HG03575 (cell line): ENCODE data around the gene LTBP1.

Source experiments
- ATAC-seq: cut with Tn5 transposase; IDR thresholded peaks from one replicate; pipeline ENCODE4 v1.9.1; 2021; ENCODE audit not compliant: unreplicated experiment, insufficient number of reproducible peaks, low FRiP score; ENCODE audit errors: extremely low read depth

Gene LTBP1

DNA sequence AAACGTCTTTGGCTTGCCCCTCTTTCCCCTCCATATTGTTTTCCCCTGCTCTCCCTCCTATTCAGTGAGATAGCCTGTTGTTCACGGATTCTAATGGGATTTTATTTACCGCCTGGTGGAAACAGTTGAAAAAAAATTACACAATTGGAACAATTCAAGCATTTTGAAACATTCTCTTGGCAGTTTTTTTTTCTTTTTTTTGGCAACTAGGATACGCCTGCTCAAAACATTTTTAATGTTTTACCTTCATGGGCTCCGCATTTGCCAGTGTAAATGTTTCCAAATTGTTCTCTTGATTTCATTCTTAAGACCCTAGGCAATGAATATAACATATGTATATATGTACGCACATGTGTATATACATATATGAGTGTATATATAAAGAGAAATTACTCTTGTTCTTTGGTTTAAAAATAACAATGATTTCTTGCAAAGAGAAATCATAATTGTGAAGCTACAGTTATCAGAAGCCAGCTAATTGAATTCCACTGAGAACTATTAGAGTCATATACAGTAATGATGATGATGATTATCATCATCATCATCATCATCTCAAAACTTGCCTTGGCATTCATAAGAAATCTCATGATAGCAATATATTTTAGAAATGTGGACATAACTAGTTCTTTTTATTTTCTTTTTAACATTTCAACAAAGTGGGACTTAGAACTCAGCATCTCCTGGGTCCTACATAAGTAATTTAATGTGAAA is 146.7 kb downstream of the LTBP1 start:
- no peak for ATAC-seq

DNA sequence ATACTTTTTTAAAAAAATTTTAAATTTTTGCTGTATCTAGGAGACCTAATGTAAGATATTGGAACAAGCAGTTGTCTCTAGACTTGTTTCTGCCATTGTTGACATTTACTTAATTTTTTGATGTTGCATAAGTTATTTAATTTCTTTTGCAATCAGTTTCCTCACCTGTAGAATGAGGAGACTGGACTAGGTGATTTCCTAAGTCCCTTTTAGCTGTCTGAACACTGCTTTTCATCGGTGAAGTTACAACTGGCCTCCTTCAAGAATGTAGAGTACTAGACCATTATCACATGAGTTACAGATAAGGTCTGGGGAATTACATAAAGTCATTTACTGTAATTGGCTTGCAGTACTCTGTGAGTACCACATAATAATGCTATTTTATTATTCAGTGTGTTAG is 147.6 kb downstream of the LTBP1 start:
- ATAC-seq: no peak

DNA sequence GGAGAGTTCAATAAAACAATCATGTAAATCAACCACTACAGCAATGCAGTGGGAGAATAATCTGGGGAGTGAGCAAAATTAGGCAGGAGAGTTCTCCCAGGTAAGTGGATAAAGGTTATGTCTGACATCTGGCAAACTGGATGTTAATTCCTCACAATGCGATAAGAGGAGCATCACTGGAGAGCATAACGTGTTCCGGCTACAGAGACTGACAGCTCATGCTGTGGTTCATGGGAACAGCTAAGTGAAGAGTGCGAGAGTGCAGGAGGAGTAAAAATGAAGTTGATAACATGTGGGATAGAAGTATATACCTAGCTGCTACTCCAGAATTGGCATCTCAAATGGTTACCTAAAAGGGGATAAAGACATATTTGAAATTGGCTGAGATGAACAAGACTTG is 153.2 kb downstream of the LTBP1 start:
- ATAC-seq: no peak

DNA sequence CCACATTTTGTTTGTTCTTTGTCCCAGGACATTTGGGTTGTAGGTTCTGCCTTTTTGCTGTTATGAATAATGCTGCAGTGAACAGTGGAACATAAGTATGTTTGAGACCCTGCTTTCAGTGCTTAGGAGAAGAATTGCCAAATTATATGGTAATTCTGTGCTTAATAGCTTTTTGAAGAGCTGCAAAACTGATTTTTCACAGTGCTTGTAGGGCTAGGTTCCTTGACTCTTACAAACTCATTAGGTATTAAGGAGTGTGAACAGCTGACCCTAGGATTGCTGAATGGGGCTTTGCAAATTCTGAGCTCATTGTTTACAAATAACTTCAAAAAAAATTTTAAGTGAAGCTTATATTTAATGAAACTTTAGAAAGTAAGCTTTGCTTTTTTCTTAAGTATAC is 154.2 kb downstream of the LTBP1 start:
- ATAC-seq: no peak

DNA sequence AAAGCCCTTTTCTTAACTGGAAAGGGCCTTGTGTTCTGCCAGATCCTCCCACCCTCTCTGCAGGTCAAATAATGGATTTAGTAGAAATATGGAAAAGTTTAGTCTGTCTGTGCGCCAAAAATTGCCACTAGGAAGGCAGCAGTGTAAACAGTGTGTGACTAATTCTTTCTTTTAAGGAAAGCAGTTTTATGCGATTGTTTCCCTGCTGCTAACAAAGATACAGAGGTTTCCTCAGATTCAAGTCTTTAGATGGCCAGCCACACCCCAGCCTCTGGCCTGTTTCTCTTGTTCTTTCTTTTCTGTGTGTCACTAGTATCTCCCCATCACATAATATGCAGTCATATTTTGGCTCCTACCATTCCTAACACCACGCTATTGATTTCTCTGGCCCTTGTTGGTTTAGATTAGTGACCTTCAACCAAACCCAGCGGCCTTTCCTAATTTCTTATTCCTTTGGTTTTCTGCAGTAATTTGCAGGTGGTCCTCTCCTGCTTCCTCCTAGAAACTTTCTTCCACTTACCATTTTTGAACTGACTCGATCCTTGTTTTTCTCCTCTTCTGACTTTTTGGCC is 157.4 kb downstream of the LTBP1 start:
- no peak for ATAC-seq

DNA sequence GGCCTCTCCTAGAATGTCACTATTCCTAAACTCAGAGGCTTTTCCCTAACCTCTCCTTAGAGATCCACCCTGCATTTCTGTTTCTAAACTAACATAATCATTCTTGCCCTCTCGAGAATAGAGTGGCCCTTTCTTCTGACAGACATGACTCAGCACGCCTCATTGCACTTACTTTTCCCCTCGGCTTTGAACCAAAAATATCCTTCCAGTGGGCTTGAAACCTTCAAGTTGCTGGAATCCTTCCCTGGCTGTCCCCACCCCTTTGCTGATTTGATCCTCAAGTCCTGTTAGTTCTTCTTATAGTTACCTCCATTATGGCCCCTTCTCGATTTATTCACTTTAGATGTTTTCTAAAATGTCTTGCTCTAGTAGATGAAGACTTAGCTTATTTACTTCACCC is 158.0 kb downstream of the LTBP1 start:
- ATAC-seq: no peak

DNA sequence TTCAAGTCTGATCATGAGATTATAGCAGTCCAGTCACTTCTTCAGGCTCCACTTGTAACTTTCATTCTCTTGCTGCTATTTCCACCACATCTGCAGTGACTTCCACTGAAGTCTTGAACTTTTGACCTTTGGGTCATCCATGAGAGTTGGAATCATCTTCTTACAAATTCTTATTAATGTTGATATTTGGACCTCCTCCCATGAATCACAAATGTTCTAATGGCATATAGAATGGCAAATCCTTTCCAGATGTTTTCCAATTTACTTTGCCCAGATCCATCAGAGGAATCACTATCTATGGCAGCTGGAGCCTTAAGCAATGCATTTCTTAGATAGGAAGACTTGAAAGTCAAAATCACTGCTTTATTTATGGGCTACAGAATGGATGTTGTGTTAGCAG is 159.4 kb downstream of the LTBP1 start:
- no peak for ATAC-seq

DNA sequence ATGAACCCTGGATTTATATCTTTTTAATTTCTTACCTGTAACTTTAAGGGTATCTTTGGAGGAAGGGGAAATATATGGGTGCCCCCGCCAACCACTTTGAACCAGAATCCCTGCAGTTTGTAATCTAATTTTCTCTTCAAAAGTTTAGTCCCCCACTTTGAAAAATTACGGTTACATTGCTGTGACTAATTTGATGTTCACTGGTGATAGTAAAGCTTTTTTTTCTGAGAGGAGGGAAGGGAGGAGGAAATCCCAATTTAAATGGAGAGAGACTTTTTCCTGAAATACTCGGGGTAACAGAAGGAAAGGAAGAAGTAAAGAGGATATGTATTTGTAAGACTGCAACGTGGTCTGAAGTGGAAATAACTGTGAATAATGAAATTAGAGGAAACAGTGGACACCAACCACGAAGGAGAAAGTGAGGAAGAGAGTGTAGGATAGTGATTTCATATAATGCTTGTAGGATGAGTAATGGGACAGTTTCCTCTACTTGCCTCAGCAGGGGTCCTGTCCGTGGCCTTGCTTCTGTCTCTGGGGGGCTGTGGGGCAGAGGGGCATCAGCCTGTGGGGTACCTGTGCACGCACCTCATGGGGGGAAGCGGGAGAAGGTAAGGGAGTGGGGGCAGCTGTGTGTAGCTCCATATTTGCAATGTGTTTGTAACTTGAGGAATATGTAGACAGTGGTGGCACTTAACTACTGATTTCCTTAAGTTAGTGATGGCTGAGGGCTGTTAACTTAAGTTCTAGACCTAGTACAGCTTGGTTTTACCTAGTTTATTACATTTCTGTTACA is 161.1 kb downstream of the LTBP1 start:
- no peak for ATAC-seq

DNA sequence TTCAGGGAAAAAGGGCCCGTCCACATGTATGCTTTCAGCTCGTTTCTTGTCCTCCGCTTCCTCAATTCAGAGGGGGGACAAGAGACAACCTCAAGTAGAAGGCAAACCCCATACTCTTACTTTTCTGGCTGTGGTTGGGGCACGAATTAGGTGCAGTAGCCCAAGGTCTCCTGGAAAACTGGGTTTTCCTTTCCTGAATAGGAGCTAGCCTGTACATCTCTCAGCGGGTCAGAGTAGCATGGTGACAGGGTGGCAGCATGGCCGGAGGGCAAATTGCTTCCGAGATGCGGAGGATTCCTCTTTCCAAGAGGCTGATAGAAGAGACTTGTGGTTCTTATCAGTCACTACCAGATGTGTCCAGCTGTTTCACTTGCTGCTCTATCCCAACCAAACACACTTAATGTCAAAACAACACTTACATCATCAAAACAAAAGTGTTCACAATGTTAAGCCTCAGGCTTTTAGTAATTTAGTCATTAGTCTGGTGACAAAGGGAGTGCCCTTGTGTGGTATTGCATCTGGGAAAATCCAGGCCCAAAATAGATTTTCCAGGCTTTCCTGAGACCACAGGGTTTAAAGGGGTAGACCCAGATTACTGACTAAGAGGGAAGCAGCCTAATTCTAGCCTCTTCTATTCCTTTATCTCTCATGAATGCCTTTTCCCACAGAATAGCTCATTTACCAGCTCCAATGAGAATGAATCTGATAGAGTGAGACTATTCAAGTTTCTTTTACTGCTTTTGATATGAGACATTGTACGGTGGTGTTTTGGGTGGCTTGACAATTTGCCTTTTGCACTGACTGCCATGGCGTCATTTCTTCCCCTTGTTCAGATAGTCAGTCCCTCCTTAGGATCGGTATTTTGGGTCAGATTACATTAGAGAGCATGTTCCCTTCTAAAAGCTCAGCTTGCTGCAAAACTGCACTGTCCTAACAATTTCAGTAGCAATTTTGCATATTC is 162.0 kb downstream of the LTBP1 start:
- no peak for ATAC-seq

DNA sequence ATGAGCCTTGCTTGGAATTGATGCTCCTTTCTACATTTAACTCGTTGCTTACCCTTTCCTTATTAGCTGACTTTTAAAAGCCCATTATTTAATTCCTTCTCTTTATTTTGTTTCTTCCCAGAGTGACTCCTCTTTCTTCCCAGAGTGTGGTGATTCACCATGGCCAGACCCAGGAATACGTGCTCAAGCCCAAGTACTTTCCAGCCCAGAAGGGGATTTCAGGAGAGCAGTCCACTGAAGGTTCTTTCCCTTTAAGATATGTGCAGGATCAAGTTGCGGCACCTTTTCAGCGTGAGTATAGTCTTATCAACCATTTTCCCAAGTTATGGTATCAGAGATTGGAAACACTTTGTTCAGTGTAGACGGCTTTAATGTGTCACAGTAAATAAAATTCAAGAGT is 163.7 kb downstream of the LTBP1 start:
- no peak for ATAC-seq

DNA sequence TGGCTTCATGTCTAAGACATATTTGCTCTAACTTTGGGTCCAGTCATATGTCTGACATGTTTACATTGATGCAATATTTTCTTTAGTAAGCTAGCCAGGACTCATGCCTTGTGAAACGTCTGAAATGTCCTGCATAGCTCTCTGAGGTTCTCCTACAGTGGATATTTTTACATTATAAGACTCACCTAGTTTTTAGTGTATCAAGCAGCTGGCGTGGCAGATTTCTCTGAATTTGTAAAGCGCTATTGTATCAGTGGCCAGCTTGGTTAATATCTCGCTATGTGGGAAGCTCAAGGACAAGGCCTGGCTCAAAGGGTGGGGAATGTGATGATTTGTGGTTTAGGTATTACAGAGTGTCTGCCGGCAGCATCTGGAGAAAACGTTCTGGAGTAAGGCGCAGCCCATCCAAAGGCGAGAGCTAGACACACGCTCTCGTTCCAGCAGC is 164.3 kb downstream of the LTBP1 start:
- ATAC-seq: no peak

DNA sequence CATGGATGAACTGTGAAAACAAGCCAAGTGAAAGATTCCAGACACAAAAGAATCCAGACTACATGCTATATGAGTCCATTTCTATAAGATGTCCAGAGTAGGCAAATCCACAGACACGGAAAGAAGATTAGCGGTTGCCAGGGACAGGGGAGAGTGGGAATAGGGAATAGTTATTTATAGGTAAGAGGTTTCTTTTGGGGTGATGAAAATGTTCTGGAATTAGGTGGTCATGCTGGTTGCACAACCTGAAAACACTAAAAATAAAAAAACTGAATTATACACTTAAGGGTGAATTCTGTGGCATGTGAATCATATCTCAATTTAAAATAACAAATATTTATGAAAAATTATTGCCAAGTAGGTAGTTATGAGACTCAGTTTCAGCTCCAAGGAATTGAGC is 168.4 kb downstream of the LTBP1 start:
- ATAC-seq: no peak

DNA sequence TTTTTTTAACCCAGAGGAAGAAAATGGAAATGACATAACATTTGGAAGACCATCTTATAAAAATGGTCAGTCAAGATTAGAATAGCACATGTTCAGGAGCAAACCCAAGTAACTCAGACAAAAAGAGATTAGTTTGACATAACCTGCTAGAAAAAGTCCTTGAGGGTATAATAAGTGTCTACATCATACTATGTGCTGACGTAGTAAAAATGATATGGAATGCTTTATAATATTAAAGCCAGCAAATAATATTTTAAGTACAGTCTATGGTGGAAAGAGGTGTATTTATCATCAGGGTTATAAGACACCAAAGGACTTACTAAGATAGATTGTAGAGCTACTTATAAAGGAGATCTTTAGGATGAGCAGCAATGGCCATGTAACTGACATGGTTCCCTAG is 169.0 kb downstream of the LTBP1 start:
- no peak for ATAC-seq

DNA sequence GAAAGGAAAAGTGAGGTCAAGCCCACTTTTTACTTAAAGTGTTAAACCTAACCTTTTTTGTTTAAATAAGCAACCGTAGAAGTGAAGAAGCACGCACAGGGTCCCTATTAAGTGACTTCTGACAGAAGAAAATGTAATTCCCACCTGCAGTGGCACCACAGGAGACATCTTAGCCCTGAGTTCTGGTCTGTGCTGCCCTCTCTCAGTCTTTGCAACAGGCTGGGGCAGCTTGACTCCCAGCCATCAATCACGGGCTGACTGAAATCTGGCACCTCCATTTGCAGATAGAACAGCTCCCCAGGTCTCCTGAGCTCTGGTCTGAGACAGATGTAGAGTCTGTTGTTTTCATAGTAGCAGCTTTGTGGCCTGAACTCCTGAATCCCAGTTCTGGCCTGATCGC is 170.0 kb downstream of the LTBP1 start:
- no peak for ATAC-seq

DNA sequence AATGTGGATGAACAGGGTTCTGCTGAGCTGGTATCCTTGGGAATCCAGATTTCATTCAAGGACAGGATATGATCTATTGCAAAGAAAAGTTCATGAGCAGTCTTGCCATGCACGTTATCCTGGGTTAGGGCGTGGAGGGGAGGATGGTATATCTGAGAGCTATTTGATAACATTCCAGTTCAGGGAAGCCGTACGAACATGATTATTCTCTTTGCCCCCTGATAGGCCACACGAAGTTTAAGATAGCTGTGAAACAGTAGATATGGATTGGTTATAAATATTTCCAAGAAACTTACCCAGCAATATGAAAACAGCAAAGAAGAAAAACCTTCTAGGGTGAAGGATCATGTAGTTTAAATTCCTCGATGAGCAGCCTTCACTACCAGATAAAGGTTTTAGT is 171.9 kb downstream of the LTBP1 start:
- no peak for ATAC-seq

DNA sequence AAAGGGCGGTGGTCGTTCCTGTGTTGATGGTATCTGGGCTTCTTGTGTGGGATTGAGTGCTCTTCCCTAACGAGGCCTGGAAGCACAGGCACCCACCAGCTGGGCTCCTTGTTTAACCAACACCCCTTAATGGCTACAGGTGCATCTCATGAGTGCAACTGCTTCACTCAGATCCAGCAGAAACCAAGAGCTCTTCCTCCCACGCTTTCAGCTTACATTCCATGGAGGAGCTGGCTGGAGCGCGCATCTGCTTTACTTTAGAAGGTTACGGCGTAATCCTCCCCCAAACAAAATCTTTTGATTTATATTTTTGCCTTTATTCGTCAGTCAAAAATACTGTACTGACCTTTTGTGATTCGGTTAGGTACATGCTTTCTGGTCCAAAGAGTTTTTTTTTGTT is 174.7 kb downstream of the LTBP1 start:
- no peak for ATAC-seq

DNA sequence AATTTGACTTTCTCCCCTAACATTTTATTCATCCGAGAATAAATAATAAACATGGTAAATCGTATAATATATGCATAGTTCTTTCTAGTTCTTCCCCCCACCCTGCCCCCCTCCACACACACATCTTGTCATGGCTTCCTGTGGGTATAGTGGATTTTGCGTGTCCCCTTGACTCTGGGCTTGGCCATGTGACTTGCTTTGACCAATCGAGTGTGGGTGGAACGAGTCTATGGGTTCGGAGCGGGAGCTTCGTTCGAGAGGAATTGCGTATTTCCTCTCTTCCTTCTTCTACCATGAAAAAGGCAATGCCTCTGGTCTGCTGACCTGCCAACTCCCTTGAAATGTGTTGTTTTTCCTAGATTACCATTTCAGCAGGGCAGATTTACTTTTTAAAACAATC is 175.2 kb downstream of the LTBP1 start:
- no peak for ATAC-seq

DNA sequence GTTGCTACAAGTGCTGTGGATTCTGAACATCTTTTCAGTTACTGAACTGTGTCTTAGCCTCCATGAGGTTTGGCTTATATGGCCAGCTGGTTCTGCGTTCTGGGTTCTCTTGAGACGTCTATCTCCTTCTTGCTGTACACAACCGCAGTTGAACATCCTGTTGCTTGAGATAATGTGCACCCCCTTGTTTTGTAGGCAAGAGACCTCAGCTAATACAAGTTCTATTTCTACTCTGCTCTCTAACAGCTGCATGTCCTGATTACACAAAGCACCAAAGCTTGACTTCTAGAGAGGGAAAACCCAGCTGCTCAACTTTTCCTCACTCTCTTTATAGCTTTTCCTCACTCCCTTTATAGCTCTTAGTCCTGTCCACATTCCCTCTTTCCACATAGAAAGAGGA is 176.0 kb downstream of the LTBP1 start:
- ATAC-seq: no peak

DNA sequence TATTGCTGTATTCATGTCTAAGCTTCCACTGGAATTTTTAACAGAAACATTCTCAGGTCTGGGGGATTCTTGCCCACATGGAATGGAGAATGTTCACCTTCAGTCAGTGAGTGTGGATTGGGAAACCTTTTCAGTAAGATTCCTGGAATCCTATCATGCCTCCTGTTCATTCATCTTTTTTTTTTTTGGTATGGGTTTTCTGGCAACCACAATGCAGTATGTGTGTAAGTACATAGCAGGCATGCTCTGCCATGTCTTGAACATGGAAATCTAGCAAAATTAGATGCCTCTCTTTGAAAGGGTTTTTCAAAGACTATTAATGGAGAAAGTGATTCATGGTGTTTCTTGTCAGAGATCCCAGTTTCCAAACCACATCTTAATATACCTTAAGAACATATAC is 176.5 kb downstream of the LTBP1 start:
- no peak for ATAC-seq
